Measurements from ENCODE around the gene SAA4.

- TF ChIP-seq CTCF (IDR thresholded peaks at IDR 0.05; ENCODE audit: insufficient read depth, low read length, poor library complexity, severe bottlenecking), result no peak
- no peak for TF ChIP-seq EZH2phosphoT487 (conservative IDR thresholded peaks at IDR 0.05; ENCODE audit: low read length)
Observed at GRCh38 chr11:18233912-18234311, 2.7 kb downstream of the SAA4 start.

All from SU-DHL-6 (cell line).